ENCODE data around the gene SPRR2D.

GRCh38 chr1:152996633-152997400, 44.1 kb downstream of the SPRR2D start:
- no peak for TF ChIP-seq SIN3A (IDR thresholded peaks at IDR 0.05; ENCODE audit: borderline replicate concordance, insufficient read depth, low read length)
- TF ChIP-seq REST (IDR thresholded peaks at IDR 0.05; ENCODE audit: insufficient read depth in 1 of 2, low read depth in 2 of 2, low read length in 2 of 2) = no peak
- no peak for TF ChIP-seq TAF1 (IDR thresholded peaks at IDR 0.05; ENCODE audit: borderline replicate concordance, insufficient read depth, low read length)
- no peak for TF ChIP-seq POLR2AphosphoS5 (IDR thresholded peaks at IDR 0.05; ENCODE audit: low read depth, low read length)
- no peak for TF ChIP-seq FOXP2 (optimal IDR thresholded peaks at IDR 0.05; ENCODE audit: borderline replicate concordance, extremely low read depth, extremely low read length, insufficient read depth)

All from PFSK-1 (cell line).